Progenitor cell of endocrine pancreas (in vitro differentiated cells): ENCODE data around the gene MAPK11. TPM values are rescaled to one million over a fixed set of nuclear protein-coding genes. Genes with fewer than 3 reads are reported as not detected.
A peak's percentile ranks its signal among the peaks of the same experiment; 100 is the strongest.

ENCODE experiments used
- DNase-seq: peaks from one replicate; pipeline ENCODE4 v3.0.0; 2021; ENCODE audit warnings: low spot score; ENCODE audit not compliant: unreplicated experiment
- H3K27ac Mint-ChIP-seq: 2 replicates; pipeline ENCODE4 v1.8.0; 2021; ENCODE audit warnings: mild to moderate bottlenecking, moderate library complexity, mixed read lengths
- H3K27me3 Mint-ChIP-seq: 2 replicates; pipeline ENCODE4 v1.8.0; 2021; ENCODE audit warnings: mixed read lengths
- H3K36me3 Mint-ChIP-seq: 2 replicates; pipeline ENCODE4 v1.8.0; 2022; ENCODE audit warnings: mixed read lengths; ENCODE audit not compliant: insufficient read depth
- H3K4me1 Mint-ChIP-seq: 2 replicates; pipeline ENCODE4 v1.8.0; 2021; ENCODE audit warnings: low read depth, mixed read lengths
- H3K4me3 Mint-ChIP-seq: 2 replicates; pipeline ENCODE4 v1.8.0; 2021; ENCODE audit warnings: low read depth, mild to moderate bottlenecking, moderate library complexity, mixed read lengths
- H3K9me3 Mint-ChIP-seq: 2 replicates; pipeline ENCODE4 v1.8.0; 2021; ENCODE audit warnings: low read depth, mixed read lengths
- total RNA-seq: library from RNA; stranded (reverse); gene quantifications from 2 replicates; pipeline ENCODE4 v1.2.1, GENCODE V29; 2021
- TF ChIP-seq, protein P1 (sequence below): fragments of 200-600 bp; sonication (generic); IDR thresholded peaks from one replicate; pipeline ENCODE4 v1.5.0; 2021; ENCODE audit warnings: antibody characterized with exemption, mild to moderate bottlenecking; ENCODE audit not compliant: unreplicated experiment

Gene MAPK11
- total RNA-seq, 1 donor from 2014 or later: 2.3 TPM

DNA sequence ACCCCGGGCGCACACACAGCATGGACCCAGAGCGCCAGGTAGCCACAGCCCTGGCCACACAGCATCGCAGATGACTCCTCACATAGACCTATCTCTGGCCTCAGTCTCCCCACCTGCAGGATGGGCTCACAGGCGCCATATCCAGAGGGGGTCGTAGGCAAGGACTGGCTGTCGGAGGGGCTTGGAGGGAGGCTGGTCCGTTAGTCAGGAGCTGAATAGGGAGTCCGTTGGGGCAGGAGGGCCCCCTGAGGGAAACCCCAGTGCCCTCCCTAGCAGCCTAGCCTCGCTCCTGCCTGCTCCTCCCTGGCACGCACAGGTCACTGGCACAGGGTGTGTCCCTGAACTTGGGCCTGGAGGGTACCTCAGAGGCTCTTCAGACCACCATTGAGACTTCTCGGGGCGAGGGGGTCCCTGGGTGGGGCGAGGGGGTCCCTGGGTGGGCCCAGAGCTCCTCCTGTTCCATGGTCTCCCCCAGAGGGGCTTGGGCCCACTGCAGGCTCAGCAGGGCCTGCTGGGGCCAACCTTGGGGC lies 35.3 kb upstream of the MAPK11 start:
- Mint-ChIP-seq H3K27ac (peak overlapping the region; percentile 93), H3K36me3 (no peaks in the 10 kb centered on the region), H3K4me3 (peak overlapping the region; percentile 88), H3K27me3 (no peaks in the 10 kb centered on the region), H3K9me3 (no peaks in the 10 kb centered on the region), H3K4me1 (peaks cover 17% of the 10 kb centered on the region)
- no peak for DNase-seq
- TF ChIP-seq, protein P1, sequence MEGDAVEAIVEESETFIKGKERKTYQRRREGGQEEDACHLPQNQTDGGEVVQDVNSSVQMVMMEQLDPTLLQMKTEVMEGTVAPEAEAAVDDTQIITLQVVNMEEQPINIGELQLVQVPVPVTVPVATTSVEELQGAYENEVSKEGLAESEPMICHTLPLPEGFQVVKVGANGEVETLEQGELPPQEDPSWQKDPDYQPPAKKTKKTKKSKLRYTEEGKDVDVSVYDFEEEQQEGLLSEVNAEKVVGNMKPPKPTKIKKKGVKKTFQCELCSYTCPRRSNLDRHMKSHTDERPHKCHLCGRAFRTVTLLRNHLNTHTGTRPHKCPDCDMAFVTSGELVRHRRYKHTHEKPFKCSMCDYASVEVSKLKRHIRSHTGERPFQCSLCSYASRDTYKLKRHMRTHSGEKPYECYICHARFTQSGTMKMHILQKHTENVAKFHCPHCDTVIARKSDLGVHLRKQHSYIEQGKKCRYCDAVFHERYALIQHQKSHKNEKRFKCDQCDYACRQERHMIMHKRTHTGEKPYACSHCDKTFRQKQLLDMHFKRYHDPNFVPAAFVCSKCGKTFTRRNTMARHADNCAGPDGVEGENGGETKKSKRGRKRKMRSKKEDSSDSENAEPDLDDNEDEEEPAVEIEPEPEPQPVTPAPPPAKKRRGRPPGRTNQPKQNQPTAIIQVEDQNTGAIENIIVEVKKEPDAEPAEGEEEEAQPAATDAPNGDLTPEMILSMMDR: no peak

DNA sequence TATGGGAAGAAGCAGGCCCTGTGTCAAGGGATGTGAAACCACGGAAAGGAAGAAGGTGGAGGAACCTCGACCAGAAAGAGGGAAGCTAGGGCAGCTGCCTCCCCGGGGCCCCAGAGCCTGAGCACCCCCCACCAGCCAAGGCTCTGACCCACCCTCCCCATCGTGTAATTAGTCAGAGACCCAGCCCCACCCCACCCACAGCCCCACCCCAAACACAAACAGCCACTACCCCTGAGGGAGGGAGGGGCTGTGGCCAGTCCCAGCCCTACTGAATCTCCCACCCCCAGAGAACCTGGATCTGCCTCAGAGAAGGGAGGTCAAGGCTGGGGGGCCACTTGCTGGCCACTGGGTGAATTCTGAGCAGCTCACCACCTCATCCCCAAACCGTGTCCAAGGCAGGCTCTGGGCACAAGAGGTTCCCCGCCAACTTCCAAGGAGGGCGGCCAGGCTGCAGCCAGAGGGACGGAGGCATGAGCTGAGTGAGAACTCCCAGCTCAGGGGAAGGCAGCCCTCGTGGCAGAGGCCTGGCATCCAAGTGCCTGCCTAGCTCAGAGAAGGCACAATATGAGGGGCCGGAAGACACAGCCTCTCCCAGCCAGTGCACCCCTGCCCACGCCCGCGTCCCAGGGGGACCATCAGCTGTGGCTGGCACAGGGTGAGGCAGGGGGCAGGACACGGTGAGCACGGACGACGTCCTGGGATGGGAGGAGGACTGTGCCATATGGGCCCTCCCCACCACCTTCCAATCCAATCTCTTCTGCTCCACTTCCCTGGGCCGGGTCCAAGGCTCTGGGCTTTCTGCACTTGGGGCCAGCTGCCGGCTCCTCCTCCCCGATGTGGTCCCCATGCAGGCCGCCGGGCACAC lies 34.6 kb upstream of the MAPK11 start:
- Mint-ChIP-seq H3K9me3 (no peaks in the 10 kb centered on the region), H3K36me3 (no peaks in the 10 kb centered on the region), H3K27me3 (no peaks in the 10 kb centered on the region), H3K4me3 (peak overlapping the region; percentile 65), H3K27ac (peak overlapping the region; percentile 52), H3K4me1 (peaks cover 17% of the 10 kb centered on the region)
- no peak for DNase-seq
- TF ChIP-seq, protein P1: no peak

DNA sequence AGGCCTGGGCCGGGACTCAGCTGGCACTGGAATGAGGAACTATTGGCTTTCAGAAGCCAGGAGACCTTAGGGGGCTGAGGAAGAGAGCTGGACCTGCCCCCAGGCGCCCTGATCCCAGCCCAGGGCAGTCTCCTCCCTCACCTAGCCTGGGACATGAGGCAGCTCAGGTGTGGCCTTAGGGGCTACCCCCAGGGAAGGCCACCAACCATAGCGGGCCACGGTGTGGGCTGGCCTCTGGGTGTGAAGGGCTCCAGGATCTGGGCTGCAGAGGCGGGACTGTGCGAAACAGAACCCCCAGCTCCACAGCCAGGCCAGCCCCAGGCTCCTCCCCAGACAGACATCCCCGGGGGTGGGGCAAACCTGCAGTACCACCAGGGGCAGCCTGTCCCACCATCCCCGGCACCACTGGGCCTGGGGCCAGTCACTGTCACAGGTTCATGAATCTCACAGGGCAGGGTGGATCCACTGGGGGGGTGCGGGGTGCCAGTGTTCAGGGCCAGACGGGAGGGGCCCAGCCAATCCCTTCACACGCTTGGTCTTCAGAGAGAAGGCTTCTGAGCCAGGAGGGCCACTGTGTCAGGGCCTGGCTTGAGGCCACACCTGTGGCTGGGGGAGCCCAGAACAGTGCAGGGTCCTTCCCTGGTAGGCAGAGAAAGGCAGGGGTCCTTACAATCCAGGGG lies 33.8 kb upstream of the MAPK11 start:
- H3K36me3 Mint-ChIP-seq: no peaks in the 10 kb centered on the region
- H3K4me1 Mint-ChIP-seq: peaks cover 17% of the 10 kb centered on the region
- no peaks in the 10 kb centered on the region for H3K27me3 Mint-ChIP-seq
- no peak for DNase-seq
- H3K4me3 Mint-ChIP-seq: peak overlapping the region; percentile 65
- peak overlapping the region; percentile 52 for H3K27ac Mint-ChIP-seq
- TF ChIP-seq, protein P1: no peak
- H3K9me3 Mint-ChIP-seq: no peaks in the 10 kb centered on the region

DNA sequence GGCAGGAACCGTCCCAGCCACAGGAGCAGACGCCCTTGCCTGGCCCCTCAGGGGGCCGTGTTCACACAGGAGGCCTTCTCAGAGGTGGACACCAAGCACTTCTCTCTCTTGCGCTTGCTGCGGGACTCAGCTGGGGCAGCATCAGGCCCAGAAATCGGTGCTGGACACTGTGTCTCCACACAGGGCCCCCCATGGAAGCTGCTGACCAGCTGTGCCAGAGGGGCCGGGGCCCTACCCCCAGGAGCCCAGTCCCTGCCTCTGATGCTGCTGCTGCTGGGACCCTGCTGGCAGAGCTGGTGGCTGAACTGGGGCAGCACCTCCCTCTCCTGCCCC lies 33.3 kb upstream of the MAPK11 start:
- Mint-ChIP-seq H3K9me3 (no peaks in the 10 kb centered on the region), H3K27ac (no peak overlapping the region), H3K27me3 (no peaks in the 10 kb centered on the region), H3K4me1 (peaks cover 18% of the 10 kb centered on the region), H3K36me3 (no peaks in the 10 kb centered on the region), H3K4me3 (no peak overlapping the region)
- DNase-seq: no peak
- TF ChIP-seq, protein P1: no peak

DNA sequence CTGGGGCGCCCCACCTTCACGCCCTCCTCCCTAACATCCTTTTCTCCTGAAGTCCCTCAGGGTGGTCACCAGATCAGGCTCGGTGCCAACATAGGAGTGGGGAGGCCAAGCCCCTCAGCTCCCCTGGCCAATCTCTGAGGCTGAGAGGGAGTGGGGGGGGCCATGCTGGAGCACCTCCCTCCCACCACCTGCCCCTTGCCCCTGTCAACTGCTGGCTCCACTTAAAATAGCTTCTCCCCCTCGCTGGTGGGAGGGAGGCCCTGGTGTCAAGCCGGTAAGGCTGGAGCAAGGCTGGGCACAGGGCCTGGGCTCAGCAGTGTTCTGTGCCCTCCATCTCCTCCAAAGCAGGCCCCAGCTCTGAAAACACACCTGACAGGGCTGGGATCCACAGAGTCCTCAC lies 32.4 kb upstream of the MAPK11 start:
- no peaks in the 10 kb centered on the region for H3K27me3 Mint-ChIP-seq
- no peaks in the 10 kb centered on the region for H3K36me3 Mint-ChIP-seq
- no peak overlapping the region for H3K27ac Mint-ChIP-seq
- DNase-seq: no peak
- no peaks in the 10 kb centered on the region for H3K9me3 Mint-ChIP-seq
- H3K4me1 Mint-ChIP-seq: peaks cover 19% of the 10 kb centered on the region
- H3K4me3 Mint-ChIP-seq: no peak overlapping the region
- TF ChIP-seq, protein P1: no peak
